ENCODE measurements around the gene REV3L.

REV3L gene

DNA sequence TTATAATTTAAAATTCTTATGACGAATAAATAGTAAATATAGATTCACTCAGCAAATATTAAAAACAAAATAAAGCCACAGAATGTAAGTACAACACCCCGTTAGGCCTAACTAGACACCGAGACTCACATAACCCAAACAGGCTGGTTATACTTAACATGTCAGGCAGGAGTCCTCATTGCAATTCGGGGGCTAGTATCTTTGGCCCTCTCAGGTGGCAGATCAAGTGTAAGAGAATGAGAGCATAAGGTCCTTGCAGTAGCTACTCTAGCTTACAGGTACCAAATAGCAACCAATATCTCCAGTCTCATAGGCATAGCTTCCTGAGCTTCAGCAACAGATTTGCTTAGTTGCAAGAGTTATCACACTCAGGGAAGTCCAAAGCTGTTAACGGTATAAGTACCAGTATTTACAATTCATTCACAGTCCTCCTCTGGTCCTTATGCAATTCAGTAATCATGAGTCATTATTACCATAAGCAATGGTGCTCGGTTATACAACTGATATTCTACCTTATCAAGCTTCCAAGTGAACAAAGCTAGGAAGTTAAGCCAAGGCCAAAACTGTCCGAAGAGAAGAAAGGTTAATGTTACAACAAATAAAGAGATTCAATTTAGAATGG is 20.1 kb downstream of the REV3L start:
- DNase-seq = no peak

DNA sequence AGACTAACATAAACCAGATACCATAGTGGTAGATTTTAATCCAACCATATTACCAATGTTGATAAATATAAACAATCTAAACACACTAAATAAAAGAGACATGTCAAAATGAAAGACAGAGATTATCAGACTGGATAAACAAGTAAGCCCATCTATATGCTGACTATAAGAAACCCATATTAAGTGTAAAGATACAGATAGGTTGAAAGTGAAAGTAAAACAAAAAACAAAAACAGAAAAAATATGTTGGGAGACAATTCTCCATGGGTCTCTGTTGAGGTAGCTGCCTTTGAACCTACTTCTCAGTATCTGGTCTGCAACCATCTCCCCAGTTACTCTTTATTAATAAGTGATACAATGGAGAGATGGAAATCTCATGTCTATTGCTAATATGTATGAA is 21.2 kb downstream of the REV3L start:
- no peak for DNase-seq

DNA sequence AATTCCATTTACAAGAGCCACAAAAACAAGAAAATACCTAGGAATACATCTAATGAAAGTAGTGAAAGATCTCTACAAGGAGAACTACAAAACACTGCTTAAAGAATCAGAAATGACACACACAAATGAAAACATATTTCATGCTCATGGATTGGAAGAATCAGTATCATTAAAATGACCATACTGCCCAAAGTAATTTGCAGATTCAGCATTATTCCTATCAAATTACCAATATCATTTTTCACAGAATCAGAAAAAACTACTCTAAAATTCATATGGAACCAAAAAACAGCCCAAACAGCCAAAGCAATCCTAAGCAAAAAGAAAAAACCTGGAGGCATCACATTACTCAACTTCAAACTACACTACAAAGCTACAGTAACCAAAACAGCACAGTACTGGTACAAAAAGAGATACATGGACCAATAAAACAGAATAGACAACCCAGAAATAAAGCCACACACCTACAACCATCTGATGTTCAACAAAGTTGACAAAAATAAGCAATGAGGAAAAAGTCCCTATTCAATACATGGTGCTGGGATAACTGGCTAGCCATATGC is 24.3 kb downstream of the REV3L start:
- DNase-seq = no peak

DNA sequence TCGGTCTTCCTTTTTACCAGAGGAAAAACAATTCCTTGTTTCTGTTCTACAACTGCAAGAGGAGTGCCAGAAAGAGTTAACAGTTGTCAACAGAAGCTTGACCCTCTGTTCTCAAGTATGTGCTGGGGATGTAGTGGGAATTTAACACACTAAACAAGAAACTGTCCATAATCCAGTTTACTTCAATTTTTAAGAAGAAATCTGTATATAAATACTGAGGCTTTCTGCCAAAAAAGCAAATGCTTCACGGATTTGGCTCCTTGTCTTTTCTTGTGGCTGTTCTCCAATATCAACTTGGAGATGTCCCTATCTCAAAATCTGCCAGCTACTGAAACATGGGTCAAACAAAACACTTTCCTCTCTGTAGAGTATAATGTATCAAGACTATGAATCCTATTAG is 26.8 kb downstream of the REV3L start:
- no peak for DNase-seq

DNA sequence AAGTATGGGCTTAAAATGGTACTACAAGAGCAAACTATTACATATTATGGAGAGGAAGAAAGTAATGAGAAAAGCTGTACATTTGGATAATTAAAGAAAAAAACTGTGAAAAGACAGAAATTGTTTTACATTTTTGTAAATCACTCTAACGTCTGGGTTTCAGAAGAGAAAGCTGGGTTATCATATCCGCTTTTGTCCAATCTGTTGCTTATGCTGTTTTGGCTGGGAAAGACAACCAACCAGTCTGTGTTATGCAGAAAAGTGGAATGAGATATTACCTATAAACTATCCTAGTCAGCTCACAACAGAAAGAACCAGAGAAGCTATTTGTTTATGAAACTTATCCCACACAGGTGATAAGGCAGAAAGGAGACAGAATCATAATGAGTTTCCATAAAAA is 32.4 kb downstream of the REV3L start:
- no peak for DNase-seq

DNA sequence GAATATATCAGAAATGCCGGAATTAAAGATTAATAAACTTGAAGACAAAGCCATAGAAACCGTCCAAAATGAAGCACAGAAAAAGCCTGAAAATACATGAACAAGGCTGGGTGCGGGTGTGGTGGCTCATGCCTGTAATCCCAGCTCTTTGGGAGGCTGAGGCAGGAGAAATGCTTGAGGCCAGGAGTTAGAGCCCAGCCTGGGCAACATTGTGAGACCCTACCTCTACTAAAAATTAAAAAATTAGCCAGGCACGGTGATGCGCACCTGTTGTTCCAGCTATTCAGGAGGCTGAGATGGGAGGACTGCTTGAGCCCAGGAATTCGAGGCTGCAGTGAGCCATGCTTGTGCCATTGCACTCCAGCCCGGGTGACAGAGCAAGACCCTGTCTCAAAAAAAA is 32.9 kb downstream of the REV3L start:
- no peak for DNase-seq

DNA sequence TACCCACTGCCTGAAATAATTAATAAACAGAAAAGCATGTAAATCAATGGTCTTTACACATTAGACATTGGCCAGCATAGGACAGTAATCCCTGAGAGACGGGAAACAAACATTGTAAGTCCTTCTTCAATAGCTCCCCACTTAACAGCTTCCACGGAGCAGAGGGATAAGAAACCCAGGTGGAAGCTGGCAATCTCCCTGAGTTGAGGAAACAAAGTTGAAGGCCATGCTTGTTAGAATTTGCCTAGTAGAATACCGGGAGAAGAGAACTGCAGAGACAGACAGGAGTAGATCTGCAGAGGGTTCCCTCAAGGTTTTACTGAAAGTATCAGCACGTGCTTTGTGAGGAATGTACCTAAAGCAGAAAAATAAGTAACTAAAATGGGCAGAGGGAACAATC is 33.9 kb downstream of the REV3L start:
- no peak for DNase-seq

DNA sequence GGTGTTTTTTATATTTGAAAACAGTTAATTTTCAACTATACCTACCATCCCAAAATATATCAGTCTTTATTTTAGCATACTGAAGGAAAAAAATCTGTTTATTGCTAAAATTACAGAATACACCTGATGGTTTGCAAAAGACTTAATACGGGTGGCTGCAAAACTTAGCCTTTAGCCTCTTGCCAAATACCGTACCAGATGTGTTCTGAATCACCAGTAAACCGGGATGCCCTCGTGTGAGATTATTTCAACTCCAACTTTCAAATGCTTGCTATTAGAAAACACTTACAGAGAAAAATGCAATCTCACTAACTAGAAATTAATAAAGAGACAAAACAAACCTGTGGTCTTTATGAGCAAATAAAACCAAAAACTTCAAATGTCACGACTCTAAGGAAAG is 36.0 kb downstream of the REV3L start:
- DNase-seq = no peak

DNA sequence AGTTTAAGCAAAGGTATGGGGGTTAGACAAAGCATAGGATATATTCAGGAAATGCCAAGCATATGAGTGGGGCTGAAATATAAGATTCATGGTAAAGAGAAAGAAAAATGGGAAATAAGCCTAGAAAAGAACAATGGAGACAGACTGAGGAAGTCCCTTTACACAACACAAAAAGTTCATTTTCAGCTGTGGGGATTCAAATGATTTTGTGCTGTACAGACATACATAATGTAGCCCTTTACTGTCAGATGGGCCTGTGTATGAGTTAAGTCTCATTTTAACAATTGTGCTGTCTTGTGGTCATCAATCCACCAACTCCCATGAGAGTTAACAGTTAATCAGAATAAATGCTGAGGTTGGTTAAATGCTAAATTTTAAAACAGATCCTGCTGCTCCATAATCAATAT is 37.2 kb downstream of the REV3L start:
- no peak for DNase-seq

DNA sequence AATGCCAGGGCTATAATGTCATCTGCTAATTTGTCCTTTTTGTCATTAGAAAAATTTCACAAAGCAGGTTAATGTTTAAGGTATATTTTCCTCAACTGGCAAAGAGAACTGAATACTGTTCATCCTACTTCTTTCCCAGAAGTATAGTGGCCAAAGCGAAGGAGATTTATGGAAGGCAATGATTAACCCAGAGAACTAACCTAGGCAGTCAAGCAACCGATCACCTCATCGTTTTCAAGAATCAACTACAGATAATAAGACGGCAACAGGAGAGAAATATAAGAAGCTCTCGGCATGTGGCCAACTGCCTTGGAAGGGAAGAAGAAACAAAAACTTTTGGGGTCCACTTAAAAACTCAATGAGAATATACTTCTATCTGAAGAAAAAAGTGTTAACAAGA is 38.2 kb downstream of the REV3L start:
- no peak for DNase-seq

DNA sequence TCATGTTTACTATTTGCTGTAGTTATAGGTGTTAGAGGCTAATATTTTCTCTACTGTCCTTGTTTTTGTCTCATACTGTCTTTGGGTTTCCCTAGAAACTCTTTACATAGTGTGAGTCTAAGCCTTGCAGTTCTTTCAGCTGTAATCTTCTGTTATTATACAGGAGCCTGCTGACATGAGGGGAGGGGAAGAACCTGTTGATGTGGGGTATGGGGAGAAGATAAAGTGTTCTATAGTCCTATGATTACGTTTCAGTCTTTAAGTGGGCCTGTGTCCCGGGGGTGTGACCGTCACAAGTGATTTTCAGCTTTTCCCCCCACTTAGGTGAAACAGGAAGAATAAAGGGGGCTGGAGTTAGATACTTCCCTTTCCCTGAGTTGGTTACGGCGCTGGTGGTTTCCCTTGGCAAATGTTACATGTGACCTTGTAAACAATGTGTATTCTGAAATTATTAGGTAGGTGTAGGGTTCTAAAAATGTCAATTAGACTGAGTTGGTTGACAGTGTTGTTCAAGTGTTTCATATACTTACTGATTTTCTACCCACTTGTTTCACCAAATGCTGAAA is 41.3 kb downstream of the REV3L start:
- DNase-seq = no peak

DNA sequence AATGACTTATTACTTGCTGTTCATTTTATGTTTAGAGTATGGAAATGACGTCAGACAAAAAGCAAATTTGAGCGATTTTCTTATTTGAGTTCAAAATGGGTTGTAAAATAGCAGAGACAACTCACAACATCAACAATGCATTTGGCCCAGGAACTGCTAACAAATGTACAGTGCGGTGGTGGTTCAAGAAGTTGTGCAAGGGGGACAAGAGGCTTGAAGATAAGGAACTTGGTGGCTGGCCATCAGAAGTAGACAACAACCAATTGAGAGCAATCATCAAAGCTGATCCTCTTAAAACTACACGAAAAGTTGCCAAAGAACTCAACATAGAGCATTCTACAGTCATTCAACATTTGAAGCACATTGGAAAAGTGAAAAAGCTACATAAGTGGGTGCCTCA is 43.8 kb downstream of the REV3L start:
- DNase-seq = no peak

DNA sequence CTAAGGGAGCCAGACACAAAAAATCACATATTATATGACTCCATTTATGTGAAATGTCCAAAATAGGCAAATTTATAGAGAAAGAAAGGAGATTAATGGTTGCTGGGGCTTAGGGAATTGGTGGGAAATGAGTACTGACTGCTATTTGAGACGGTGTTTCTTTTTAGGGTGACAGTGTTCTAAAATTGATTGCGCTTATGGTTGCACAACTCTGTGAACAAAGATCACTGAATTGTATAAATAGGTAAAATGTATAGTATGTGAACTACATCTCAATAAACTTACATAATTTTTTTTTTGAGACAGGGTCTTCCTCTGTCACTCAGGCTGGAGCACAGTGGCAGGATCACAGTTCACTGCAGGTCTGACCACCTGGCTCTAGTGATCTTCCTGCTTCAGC is 45.4 kb downstream of the REV3L start:
- DNase-seq = no peak

DNA sequence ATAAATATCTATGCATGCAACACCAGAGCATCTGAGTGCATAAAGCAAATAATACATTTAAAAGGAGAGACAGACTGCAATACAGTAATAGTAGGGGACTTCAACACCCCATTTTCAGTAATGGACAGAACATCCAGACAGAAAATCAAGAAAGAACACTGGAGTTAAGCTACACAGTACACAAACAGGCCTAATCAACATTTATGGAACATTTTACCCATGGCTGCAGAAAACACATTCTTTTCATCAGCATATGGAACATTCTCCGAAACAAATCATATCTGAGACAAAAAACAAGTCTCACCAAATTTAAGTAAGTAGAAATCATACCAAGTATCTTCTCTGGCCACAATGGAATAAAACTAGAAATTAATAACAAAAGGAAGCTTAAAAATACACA is 50.5 kb downstream of the REV3L start:
- no peak for DNase-seq

DNA sequence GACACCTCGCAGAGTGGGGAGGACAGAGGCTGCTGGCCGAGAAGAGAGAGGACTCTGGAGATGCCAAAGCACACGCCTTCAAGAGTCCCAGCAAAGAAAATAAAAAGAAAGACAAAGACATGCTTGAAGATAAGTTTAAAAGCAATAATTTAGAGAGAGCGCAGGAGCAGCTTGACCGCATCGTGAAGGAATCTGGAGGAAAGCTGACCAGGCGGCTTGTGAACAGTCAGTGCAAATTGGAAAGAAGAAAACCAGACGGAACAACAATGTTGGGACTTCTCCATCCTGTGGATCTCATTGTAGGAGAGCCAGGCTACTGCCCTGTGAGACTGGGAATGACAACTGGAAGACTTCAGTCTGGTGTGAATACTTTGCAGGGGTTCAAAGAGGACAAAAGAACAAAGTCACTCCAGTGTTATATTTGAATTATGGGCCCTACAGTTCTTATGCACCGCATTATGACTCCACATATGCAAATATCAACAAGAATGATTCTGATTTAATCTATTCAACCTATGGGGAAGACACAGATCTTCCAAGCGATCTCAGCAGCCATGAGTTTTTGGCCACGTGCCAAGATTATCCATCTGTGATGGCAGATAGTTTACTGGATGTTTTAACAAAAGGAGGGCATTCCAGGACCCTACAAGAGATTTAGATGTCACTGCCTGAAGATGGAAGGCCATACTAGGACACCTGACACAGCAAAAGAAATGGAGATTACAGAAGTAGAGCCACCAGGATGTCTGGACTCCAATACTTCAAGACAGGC is 52.2 kb downstream of the REV3L start:
- DNase-seq = no peak

DNA sequence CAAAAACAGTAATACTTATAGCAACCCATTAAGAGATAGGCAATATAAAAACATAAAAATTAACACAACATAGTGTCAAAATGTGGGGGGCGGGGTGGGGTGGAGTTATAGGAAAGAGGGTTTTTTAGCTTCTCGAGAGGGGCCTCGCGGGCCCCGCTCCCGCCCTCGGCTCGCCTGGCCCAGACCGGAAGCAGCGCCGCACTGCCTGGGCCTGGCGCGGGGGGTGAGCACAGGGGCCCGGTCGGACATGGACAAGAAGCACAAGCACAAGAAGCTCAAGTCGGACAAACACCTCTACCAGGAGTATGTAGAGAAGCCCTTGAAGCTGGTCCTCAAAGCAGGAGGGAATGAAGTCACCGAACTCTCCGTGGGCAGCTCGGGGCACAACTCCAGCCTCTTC is 53.4 kb downstream of the REV3L start:
- no peak for DNase-seq

DNA sequence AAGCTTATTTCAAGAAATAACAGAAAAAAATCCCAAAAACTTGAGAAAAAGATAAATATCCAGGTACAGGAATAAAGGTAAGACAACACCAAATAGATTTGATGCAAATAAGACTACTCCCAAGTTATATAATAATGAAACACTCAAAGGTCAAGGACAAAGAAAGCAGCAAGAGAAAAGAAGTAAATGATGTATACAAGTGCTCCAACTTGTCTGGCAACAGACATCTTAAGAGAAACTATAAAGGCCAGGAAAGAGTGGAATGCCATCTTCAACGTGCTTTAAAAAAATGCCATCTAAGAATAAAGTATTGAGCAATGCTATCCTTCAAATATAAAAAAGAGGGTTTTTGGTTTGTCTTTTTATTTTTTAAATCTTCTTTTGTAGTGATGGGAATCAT is 54.2 kb downstream of the REV3L start:
- DNase-seq = no peak

DNA sequence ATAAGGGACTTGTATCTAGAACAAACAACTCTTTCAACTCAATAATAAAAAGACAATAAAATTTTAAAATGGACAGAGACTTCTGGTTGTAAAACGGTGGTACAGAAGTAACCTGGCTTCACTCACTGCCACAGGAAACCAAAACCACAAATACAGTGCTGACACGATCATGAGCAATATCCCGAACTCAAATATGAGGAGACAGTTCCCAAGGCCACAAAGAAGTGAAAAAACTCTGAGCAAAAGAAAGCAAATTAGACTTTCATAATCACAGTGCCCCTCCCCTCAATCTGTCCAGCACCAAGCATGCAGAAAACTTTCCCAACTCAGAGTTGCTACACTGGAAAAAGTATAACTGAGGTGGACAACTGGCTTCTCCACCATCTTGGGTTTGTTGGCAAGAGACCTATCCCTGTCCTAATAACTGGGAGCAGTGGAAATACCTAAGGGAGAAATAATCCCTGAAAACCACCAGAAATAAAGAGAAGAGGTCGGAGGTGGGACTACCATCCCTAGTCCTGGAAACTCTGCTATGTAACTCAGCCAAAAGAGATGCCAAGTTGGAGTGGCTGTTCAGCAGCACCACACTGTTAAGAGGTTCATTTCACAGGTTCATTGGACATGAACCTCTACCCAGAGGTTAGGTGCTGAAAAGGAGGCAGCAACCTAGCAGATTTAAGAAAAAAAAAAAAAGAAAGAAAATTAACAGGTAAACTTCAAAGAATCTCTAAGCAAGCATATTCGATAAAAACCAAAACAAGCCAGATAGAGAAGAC is 55.5 kb downstream of the REV3L start:
- DNase-seq = no peak

DNA sequence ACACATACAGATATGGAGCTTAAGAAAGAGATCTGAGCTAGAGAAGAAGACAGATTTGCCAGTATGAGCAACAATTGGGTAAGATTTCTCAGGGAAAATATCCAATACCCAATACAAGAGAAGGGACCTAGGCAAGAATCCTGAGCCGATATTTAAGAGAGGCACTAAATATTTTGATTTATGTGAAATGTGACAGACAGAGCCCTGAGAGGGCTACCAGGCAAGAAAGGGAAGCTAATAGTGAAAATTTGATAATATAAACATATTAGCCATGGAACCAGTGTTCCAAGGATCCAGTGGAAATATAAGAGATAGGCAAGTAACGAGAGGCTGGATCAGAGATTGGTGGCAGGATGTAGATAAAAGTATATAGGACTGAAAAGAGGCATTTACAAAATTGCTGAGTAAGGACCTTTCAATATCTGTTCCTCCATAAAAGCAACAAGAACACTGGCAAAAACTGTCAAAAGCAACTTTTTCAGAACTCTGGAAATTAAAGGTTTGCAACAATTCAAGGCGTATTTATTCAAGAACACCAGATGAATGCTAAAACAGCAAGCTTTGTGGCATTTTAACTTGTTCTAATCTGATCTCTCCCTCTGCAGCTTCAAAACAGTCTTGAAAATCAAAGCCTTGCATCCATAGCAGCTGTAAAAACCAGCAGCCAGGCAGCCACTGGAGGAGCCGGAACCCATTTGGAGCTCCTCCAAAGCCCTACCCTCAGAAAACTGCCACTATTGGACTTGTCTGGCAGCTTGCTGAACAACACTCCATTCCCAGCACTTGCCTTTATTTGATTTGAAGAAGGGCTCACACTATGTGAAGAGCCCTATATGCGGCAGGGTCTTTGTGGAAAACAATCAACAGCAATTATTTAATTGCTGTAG is 58.8 kb downstream of the REV3L start:
- no peak for DNase-seq

DNA sequence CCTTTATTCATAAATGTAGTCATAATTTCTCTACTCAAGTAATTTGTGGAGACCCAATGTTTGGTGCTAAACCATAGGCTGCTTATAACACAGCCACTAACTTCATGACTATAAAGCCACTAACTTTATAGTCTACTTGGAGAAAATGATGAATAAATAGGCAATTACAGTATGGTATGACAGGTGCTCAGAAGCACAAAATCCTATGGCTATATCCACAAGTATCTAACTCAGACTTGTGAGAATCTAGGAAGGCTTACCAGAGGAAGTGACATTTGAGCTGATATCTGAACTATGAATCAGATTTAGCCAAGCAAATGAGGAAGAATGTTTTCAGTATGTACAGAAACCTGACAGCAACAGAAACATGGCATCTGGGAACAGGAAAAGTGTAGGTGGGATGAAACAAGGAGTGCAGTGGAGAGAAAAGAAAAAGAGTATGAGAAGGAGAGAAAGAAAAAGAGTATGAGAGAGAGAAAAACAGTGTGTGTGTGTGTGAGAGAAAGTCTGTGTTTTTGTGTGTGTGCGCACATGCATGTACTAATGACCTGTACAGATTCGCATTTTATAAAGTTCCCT is 59.9 kb downstream of the REV3L start:
- no peak for DNase-seq

DNA sequence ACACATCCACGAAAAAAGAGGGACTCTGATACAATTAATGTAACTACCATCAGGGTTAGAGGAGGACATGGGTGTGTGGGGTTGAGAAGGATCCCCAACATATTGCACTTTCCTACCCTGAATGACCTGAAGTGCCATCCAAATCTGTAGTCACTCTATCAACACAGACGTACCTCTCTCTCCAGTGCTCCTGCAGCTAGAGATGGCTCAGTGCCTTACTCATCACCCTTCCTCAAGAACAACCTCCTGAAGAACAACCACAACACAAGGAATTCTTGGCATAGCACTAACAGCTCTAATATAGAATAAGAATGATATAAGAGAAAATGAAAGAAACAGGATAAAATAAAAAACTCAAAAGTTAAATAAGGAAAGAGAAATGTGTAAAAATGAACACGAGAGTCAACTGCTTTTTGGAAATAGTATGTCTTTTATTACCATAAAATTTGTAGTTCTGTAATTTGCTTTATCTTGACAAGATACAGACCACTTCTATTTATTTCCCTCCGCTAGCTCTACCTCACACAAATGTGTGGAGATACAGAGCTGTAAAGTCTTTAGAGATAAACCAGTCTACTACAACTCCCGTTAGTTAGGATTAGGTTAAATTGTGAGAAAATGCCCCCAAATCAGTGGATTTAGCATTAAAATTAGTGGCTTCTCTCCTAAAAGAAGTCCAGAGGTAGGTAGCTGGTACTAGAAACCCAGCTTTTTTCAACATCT is 63.9 kb downstream of the REV3L start:
- DNase-seq = no peak

Data from T-helper 9 cell (primary cell).